NCI-H128 (cell line): ENCODE data around the gene ATXN3L.

Source experiments
- DNase-seq: peaks from one replicate; lab custom pipeline; 2025; ENCODE audit not compliant: unreplicated experiment; lab: John Stamatoyannopoulos, UW

The ATXN3L gene

GRCh38 chrX:13270360-13270759 lies 49.5 kb downstream of the ATXN3L start:
- DNase-seq: no peak

DNA sequence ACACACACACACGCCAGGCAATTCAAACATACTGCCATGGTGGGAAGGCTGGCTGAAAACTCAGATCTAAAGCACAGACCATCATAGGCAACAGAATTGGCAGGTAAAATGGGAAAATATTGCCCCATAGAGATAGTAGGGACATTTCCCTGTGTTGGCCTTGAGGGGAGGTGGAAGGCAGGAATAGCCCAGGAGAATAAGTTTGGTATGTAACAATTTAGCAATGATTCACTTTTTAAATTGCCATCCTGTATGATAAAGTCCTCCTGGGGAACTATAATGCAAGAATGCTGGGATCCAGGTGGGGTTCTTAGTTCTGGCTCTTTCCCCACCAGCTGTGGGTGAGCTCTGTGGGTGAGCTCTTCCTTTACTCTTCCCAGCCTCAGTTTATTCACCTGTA lies 51.0 kb downstream of the ATXN3L start:
- no peak for DNase-seq
